ENCODE results near the gene MPST.

MPST gene

DNA sequence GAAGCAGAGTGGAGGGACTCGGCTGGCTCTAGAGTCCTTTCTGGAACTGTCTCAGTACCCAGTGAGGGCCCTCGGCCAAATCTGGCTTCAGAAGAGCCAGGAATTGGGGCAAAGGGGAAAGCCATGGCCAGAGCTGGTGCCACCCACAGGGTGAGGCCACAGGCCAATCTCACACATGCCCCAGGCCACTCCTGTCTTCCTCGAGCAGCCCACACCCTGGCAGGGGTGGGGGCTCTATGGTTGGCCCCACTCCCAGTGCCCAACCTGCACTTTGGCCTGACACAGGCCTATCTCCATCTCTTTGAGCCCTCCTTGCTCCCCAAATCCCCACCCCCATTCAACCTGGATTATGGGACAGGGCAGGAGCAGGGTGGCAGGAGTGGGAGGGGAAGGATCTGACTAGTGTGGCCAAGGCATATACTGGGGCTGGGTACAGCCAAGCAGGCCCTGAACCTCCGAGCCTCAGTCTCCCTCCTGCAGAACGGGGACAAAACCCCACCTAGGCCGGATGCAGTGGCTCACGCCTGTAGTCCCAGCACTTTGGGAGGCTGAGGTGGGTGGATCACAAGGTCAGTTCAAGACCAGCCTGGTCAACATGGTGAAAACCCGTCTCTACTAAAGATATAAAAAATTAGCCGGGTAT is 7.2 kb upstream of the MPST start:
- Histone ChIP-seq H3F3A (ENCODE audit: control insufficient read depth, insufficient read depth) (no peaks in the 10 kb centered on the region), H3K4me3 (ENCODE audit: low read length) (no peak overlapping the region), H3K27me3 (ENCODE audit: control insufficient read depth, low read length) (peaks cover 18% of the 10 kb centered on the region), H3K36me3 (ENCODE audit: control insufficient read depth, low read length) (no peaks in the 10 kb centered on the region), H3K4me2 (ENCODE audit: low read length) (no peak overlapping the region), H3K79me2 (ENCODE audit: control insufficient read depth, low read length) (no peaks in the 10 kb centered on the region), H3K27ac (ENCODE audit: low read depth, low read length) (no peak overlapping the region), H4K20me1 (ENCODE audit: control insufficient read depth, insufficient read depth, low read depth, low read length) (no peaks in the 10 kb centered on the region), H3K9me2 (replicated peaks; ENCODE audit: control insufficient read depth, low read length) (no peaks in the 10 kb centered on the region), H3K4me1 (ENCODE audit: control insufficient read depth, low read length) (no peaks in the 10 kb centered on the region), H3K9me3 (ENCODE audit: control insufficient read depth, insufficient read depth, low read length) (no peaks in the 10 kb centered on the region)
- TF ChIP-seq, protein P1, sequence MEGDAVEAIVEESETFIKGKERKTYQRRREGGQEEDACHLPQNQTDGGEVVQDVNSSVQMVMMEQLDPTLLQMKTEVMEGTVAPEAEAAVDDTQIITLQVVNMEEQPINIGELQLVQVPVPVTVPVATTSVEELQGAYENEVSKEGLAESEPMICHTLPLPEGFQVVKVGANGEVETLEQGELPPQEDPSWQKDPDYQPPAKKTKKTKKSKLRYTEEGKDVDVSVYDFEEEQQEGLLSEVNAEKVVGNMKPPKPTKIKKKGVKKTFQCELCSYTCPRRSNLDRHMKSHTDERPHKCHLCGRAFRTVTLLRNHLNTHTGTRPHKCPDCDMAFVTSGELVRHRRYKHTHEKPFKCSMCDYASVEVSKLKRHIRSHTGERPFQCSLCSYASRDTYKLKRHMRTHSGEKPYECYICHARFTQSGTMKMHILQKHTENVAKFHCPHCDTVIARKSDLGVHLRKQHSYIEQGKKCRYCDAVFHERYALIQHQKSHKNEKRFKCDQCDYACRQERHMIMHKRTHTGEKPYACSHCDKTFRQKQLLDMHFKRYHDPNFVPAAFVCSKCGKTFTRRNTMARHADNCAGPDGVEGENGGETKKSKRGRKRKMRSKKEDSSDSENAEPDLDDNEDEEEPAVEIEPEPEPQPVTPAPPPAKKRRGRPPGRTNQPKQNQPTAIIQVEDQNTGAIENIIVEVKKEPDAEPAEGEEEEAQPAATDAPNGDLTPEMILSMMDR (IDR thresholded peaks at IDR 0.05; ENCODE audit: low read depth, low read length, poor library complexity, severe bottlenecking): no peak
- TF ChIP-seq EZH2phosphoT487 (IDR thresholded peaks at IDR 0.05; ENCODE audit: borderline replicate concordance, low read length): no peak

DNA sequence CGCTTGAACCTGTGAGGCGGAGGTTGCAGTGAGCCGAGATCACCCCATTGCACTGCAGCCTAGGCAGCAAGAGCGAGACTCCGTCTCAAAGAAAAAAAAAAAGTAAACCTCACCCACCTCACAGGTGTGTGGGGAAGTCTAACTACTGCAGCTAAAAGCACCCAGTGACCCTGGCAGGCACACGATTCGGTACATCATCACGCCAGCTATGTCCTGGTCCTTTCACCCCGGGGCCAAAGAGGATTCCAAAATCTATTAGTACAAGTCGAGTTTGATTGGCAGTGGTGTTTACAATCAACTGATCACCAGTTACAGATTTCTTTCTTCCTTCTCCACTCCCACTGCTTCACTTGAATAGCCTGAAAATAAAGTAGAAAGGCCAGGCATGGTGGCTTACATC is 6.6 kb upstream of the MPST start:
- Histone ChIP-seq H3K27me3 (ENCODE audit: control insufficient read depth, low read length) (peaks cover 12% of the 10 kb centered on the region), H3K4me1 (ENCODE audit: control insufficient read depth, low read length) (no peaks in the 10 kb centered on the region), H3K4me3 (ENCODE audit: low read length) (no peak overlapping the region), H4K20me1 (ENCODE audit: control insufficient read depth, insufficient read depth, low read depth, low read length) (no peaks in the 10 kb centered on the region), H3K27ac (ENCODE audit: low read depth, low read length) (no peak overlapping the region), H3K36me3 (ENCODE audit: control insufficient read depth, low read length) (no peaks in the 10 kb centered on the region), H3K9me2 (replicated peaks; ENCODE audit: control insufficient read depth, low read length) (no peaks in the 10 kb centered on the region), H3F3A (ENCODE audit: control insufficient read depth, insufficient read depth) (no peaks in the 10 kb centered on the region), H3K4me2 (ENCODE audit: low read length) (no peak overlapping the region), H3K9me3 (ENCODE audit: control insufficient read depth, insufficient read depth, low read length) (no peaks in the 10 kb centered on the region), H3K79me2 (ENCODE audit: control insufficient read depth, low read length) (no peaks in the 10 kb centered on the region)
- TF ChIP-seq, protein P1 (IDR thresholded peaks at IDR 0.05; ENCODE audit: low read depth, low read length, poor library complexity, severe bottlenecking): no peak
- no peak for TF ChIP-seq EZH2phosphoT487 (IDR thresholded peaks at IDR 0.05; ENCODE audit: borderline replicate concordance, low read length)

DNA sequence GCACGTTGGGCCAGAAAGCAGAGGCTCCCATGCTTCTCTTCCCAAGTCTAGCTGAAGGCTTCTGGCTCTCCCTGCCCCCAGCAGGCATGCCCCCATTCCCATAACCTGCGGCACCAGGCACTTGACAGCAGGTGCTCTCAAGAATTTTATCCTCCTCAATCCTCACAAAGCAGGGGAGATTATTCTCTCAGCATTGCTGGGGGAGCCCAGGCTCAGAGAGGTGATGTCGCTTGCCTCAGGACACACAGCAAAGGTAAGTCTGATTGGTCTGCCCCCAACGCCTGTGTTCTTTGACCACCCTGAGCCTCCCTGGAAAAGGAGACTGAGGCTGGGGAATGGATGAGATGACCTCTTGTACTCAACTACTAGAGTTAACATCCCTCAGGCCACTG is 5.1 kb upstream of the MPST start:
- H3K9me3 ChIP-seq (ENCODE audit: control insufficient read depth, insufficient read depth, low read length): no peaks in the 10 kb centered on the region
- H3K36me3 ChIP-seq (ENCODE audit: control insufficient read depth, low read length): no peaks in the 10 kb centered on the region

More for the DNA sequence above, 5.1 kb upstream of the MPST start:
- Histone ChIP-seq H3K27ac (ENCODE audit: low read depth, low read length) (no peak overlapping the region), H3K27me3 (ENCODE audit: control insufficient read depth, low read length) (no peaks in the 10 kb centered on the region; the same call in 1 of the 2 replicates), H3K4me1 (ENCODE audit: control insufficient read depth, low read length) (peaks cover 7% of the 10 kb centered on the region), H3K9me2 (replicated peaks; ENCODE audit: control insufficient read depth, low read length) (no peaks in the 10 kb centered on the region), H3K4me3 (ENCODE audit: low read length) (no peak overlapping the region), H3K79me2 (ENCODE audit: control insufficient read depth, low read length) (no peaks in the 10 kb centered on the region), H4K20me1 (ENCODE audit: control insufficient read depth, insufficient read depth, low read depth, low read length) (no peaks in the 10 kb centered on the region), H3F3A (ENCODE audit: control insufficient read depth, insufficient read depth) (no peaks in the 10 kb centered on the region), H3K4me2 (ENCODE audit: low read length) (no peak overlapping the region)
- no peak for TF ChIP-seq EZH2phosphoT487 (IDR thresholded peaks at IDR 0.05; ENCODE audit: borderline replicate concordance, low read length)
- TF ChIP-seq, protein P1 (IDR thresholded peaks at IDR 0.05; ENCODE audit: low read depth, low read length, poor library complexity, severe bottlenecking): no peak
